ENCODE results near the gene F12.

GRCh38 chr5:177369645-177370440, 39.5 kb downstream of the F12 start:
- TF ChIP-seq JUN (IDR thresholded peaks at IDR 0.05; ENCODE audit: low read depth, low read length) (no peak), GABPA (IDR thresholded peaks at IDR 0.05; ENCODE audit: borderline replicate concordance, insufficient read depth, low read length) (no peak), SUZ12 (IDR thresholded peaks at IDR 0.05; ENCODE audit: low read length) (no peak), CTCF (IDR thresholded peaks at IDR 0.05; ENCODE audit: control extremely low read depth in 1 of 3, insufficient read depth in 1 of 3, low read depth in 1 of 3, low read length in 3 of 3) (no peak), EP300 (IDR thresholded peaks at IDR 0.05; ENCODE audit: borderline replicate concordance in 1 of 2, low read depth in 2 of 2, low read length in 2 of 2) (no peak), MAX (IDR thresholded peaks at IDR 0.05) (no peak), FOSL1 (IDR thresholded peaks at IDR 0.05; ENCODE audit: insufficient read depth, low read depth, low read length) (no peak), USF2 (IDR thresholded peaks at IDR 0.05; ENCODE audit: low read length) (no peak), TAF1 (IDR thresholded peaks at IDR 0.05; ENCODE audit: low read depth, low read length) (no peak), SRF (IDR thresholded peaks at IDR 0.05; ENCODE audit: low read depth, low read length) (no peak)
